T-cell (primary cell): ENCODE results near the gene DLG2. TPM values are rescaled to one million over a fixed set of nuclear protein-coding genes. Genes with fewer than 3 reads are reported as not detected.

Source experiments
- ATAC-seq, 4 experiments: fragments of 200-7000 bp in 3 of 4; fragments of 150-1000 bp in 1 of 4; cut with Tn5 transposase; replicated peaks in 1 of 4; 1 replicate in 3 of 4; 2 replicates in 1 of 4; pipeline ENCODE4 v1.10.0; 2021; ENCODE audit warnings: moderate library complexity in 3 of 4, mild to moderate bottlenecking in 2 of 4, moderate number of reproducible peaks in 1 of 4
- CTCF ChIA-PET, 2 donors: fragments of 300-600 bp; sonication (Branson Sonifier 250); formaldehyde crosslinking; loops; one replicate each; lab custom pipeline; 2022; ENCODE audit warnings: antibody characterized with exemption in 2 of 2; lab: Charles Lee
- POLR2A ChIA-PET, 2 donors: fragments of 300-600 bp; sonication (Branson Sonifier 250); formaldehyde crosslinking; loops; one replicate each; lab custom pipeline; 2022; ENCODE audit warnings: antibody characterized with exemption in 2 of 2; lab: Charles Lee
- DNase-seq, 35 experiments: peaks; one replicate each; pipeline versions ENCODE4 v3.0.0 to v3.0.0-alpha.2; 2013 to 2023
- H3K27ac ChIP-seq: one replicate; pipeline ENCODE4 v1.5.1; 2013; ENCODE audit warnings: low read length
- H3K27me3 ChIP-seq, 2 experiments: replicated peaks in 1 of 2; 1 replicate in 1 of 2; 2 replicates in 1 of 2; pipeline versions ENCODE4 v1.6.1 to v1.7.0; 2013; ENCODE audit warnings: low read length in 1 of 2, mixed read lengths in 1 of 2; ENCODE audit not compliant: control insufficient read depth in 2 of 2, insufficient read depth in 2 of 2; ENCODE audit errors: extremely low read depth in 1 of 2
- H3K36me3 ChIP-seq, 2 donors: 1 replicate in 1 of 2; 2 replicates in 1 of 2; pipeline versions ENCODE4 v1.6.1 to v1.7.0; 2013; ENCODE audit warnings: low read length in 1 of 2; ENCODE audit not compliant: control insufficient read depth in 2 of 2, insufficient read depth in 1 of 2; ENCODE audit errors: extremely low read depth in 1 of 2
- H3K4me1 ChIP-seq, 2 experiments: 1 replicate in 1 of 2; 2 replicates in 1 of 2; pipeline versions ENCODE4 v1.6.1 to v1.7.0; 2013; ENCODE audit warnings: low read length in 2 of 2, mixed read lengths in 1 of 2; ENCODE audit not compliant: insufficient read depth in 2 of 2, control insufficient read depth in 1 of 2; ENCODE audit errors: extremely low read depth in 1 of 2
- H3K4me3 ChIP-seq, 2 donors: 1 replicate in 1 of 2; 2 replicates in 1 of 2; pipeline versions ENCODE4 v1.5.1 to v1.7.0; 2013; ENCODE audit warnings: mild to moderate bottlenecking in 2 of 2, low read length in 1 of 2, moderate library complexity in 1 of 2; ENCODE audit not compliant: control insufficient read depth in 1 of 2; ENCODE audit errors: extremely low read depth in 1 of 2
- H3K9me3 ChIP-seq: 2 replicates; pipeline ENCODE4 v1.7.0; 2013
- H3K27ac Mint-ChIP-seq, 2 donors: one replicate each; pipeline ENCODE4 v1.8.0; 2020 to 2021; ENCODE audit warnings: mild to moderate bottlenecking in 2 of 2, mixed read lengths in 2 of 2
- H3K27me3 Mint-ChIP-seq, 2 donors: one replicate each; pipeline ENCODE4 v1.8.0; 2021 to 2022; ENCODE audit warnings: mixed read lengths in 2 of 2
- H3K36me3 Mint-ChIP-seq: one replicate; pipeline ENCODE4 v1.8.0; 2021; ENCODE audit warnings: mixed read lengths
- H3K4me1 Mint-ChIP-seq, 3 donors: one replicate each; pipeline ENCODE4 v1.8.0; 2020 to 2022; ENCODE audit warnings: mixed read lengths in 3 of 3, mild to moderate bottlenecking in 1 of 3
- H3K4me3 Mint-ChIP-seq, 3 donors: one replicate each; pipeline ENCODE4 v1.8.0; 2020 to 2022; ENCODE audit warnings: mild to moderate bottlenecking in 3 of 3, mixed read lengths in 3 of 3, moderate library complexity in 3 of 3
- H3K9me3 Mint-ChIP-seq, 3 donors: one replicate each; pipeline ENCODE4 v1.8.0; 2020 to 2022; ENCODE audit warnings: mixed read lengths in 3 of 3
- WGBS: methylation state at CpG from one replicate; pipeline ENCODE4 v1.1.5; 2013; ENCODE audit warnings: missing lambda C conversion rate; ENCODE audit not compliant: insufficient coverage; 5-methylcytosine and 5-hydroxymethylcytosine counted together
- total RNA-seq, 35 experiments: library from RNA in 6 of 35; stranded (reverse) in 6 of 35; fragments of 120-200 nt in 1 of 35; gene quantifications; one replicate each; pipeline versions ENCODE4 v1.2.1 to v1.2.4 and lab custom pipeline; 2013 to 2026

Gene DLG2
- total RNA-seq, 5 donors from 2014 or later (not counting 1 experiment from before 2014, with no cell fraction given), result 2.3 to 4.1 (median 2.9) TPM

DNA sequence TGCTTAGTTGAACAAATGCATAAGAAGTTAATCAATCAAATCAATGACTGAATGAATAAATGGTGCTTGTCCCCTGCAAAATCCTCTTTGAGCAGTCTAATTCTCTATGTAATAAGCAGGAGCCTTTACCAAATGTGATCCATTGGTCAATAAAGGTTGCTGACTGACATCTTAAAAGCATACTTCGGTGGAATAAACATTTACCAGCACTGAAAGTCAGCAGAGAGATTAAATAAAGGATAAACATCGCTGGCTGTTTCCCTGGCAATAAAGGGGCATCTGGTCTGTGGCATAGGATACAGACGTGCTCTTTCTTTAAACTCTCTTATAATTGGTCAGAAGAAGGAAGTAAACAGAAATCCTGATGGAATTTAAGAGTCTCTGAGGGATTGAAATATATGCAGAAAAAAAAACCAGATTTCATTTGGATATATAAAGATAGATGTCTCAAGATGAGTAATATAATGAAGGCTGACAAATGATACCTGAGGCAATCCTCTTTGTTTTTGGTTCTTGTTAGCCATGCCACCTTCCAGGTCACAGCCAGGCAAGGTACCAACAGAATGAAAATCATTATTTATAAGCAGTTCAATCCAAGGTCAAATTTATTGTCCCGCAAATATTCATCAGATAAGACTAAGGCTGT, 1762.6 kb downstream of the DLG2 start:
- no peaks in the 10 kb centered on the region for H3K36me3 Mint-ChIP-seq
- H3K4me1 Mint-ChIP-seq, result no peaks in the 10 kb centered on the region
- no peak overlapping the region for H3K4me3 Mint-ChIP-seq
- ChIA-PET CTCF (no interaction called here), POLR2A (no interaction called here)
- DNase-seq (no peak), ATAC-seq (no peak)
- H3K9me3 Mint-ChIP-seq, result peaks cover 4 to 9% (median 5%) of the 10 kb centered on the region in 3 donors
- 89% methylated on average over 1 of the region's 4 CpGs for WGBS
- Histone ChIP-seq H3K36me3 (no peaks in the 10 kb centered on the region), H3K27ac (no peak overlapping the region), H3K9me3 (no peaks in the 10 kb centered on the region), H3K4me1 (no peaks in the 10 kb centered on the region), H3K27me3 (no peaks in the 10 kb centered on the region), H3K4me3 (no peak overlapping the region)
- H3K27me3 Mint-ChIP-seq, result no peaks in the 10 kb centered on the region
- H3K27ac Mint-ChIP-seq, result no peak overlapping the region

DNA sequence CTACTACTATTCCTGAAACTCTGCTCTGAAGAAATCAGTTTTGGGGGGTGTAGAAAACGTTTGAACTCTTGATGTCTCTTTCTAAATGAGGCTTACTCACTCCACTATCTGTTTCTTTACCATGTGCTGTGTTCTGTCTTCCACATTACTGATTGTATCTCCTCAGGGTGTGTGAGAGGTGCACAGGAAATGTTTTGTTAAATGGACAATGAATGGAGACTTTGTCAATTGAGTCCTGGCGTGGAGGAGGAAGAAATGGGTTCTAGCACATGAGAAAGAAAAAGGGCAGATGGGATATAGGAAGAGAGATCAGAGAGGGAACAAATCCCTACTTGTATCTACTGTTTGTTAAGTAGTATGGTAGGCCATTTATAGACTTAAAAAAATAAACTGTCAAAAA, 1763.9 kb downstream of the DLG2 start:
- WGBS, result no CpG with 5 or more reads among the region's 2 CpGs
- DNase-seq, result no peak
- H3K9me3 Mint-ChIP-seq, result peaks cover 12 to 14% (median 12%) of the 10 kb centered on the region in 3 donors
- CTCF ChIA-PET, result no interaction called here
- no peaks in the 10 kb centered on the region for H3K27me3 Mint-ChIP-seq
- Histone ChIP-seq H3K4me3 (no peak overlapping the region), H3K27me3 (no peaks in the 10 kb centered on the region), H3K9me3 (no peaks in the 10 kb centered on the region), H3K27ac (no peak overlapping the region), H3K4me1 (no peaks in the 10 kb centered on the region), H3K36me3 (no peaks in the 10 kb centered on the region)
- H3K4me3 Mint-ChIP-seq, result no peak overlapping the region
- ATAC-seq, result no peak
- no peaks in the 10 kb centered on the region for H3K36me3 Mint-ChIP-seq
- POLR2A ChIA-PET, result no interaction called here
- H3K27ac Mint-ChIP-seq, result no peak overlapping the region
- H3K4me1 Mint-ChIP-seq, result no peaks in the 10 kb centered on the region

DNA sequence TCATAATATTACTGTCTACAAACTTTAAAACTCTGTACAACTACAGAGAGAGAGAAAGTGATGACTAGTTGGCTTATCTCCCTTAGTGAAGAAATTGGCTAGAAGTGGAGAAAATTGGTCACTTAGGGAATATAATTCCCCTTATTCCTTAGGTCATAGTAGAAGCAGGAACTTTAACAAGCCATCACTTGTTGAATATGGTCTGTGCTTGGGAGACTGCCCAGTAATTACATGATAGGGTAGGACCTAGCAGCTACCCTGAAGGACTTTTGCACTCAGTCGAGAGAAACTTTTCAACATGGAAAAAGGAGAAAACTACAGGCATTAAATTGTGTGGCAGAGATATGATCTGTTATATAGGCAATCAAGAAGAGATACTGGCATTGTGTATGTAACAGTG, 1764.5 kb downstream of the DLG2 start:
- H3K4me1 ChIP-seq, result no peaks in the 10 kb centered on the region
- Mint-ChIP-seq H3K4me3 (no peak overlapping the region), H3K9me3 (peaks cover 12 to 18% (median 14%) of the 10 kb centered on the region in 3 donors), H3K36me3 (no peaks in the 10 kb centered on the region), H3K27ac (no peak overlapping the region), H3K27me3 (no peaks in the 10 kb centered on the region), H3K4me1 (no peaks in the 10 kb centered on the region)
- H3K36me3 ChIP-seq, result no peaks in the 10 kb centered on the region
- WGBS, result 45% methylated on average over 1 of the region's 1 CpG
- no peaks in the 10 kb centered on the region for H3K9me3 ChIP-seq
- ChIA-PET CTCF (no interaction called here), POLR2A (no interaction called here)
- no peak for ATAC-seq
- H3K27me3 ChIP-seq, result no peaks in the 10 kb centered on the region
- no peak overlapping the region for H3K27ac ChIP-seq
- no peak for DNase-seq
- no peak overlapping the region for H3K4me3 ChIP-seq

DNA sequence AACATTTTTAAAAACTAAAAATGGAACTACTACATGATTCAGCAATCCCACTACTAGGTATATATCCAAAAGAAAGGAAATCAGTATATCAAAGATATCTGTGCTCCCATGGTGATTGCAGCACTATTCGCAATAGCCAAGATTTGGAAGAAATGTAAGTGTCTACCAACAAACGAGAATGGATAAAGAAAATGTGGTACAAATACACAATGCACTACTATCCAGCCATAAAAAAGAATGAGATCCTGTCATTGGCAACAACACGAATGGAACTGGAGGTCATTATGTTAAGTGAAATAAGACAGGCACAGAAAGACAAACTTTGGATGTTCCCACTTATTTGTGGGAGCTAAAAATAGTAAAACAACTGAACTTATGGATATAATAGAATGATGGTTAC, 1765.1 kb downstream of the DLG2 start:
- Histone ChIP-seq H3K4me1 (no peaks in the 10 kb centered on the region), H3K27ac (no peak overlapping the region), H3K27me3 (no peaks in the 10 kb centered on the region), H3K36me3 (no peaks in the 10 kb centered on the region), H3K9me3 (no peaks in the 10 kb centered on the region), H3K4me3 (no peak overlapping the region)
- Mint-ChIP-seq H3K9me3 (peaks cover 15 to 22% (median 16%) of the 10 kb centered on the region in 3 donors), H3K36me3 (no peaks in the 10 kb centered on the region), H3K27ac (no peak overlapping the region), H3K4me3 (no peak overlapping the region), H3K27me3 (no peaks in the 10 kb centered on the region), H3K4me1 (no peaks in the 10 kb centered on the region)
- POLR2A ChIA-PET, result no interaction called here
- no peak for ATAC-seq
- CTCF ChIA-PET, result no interaction called here
- DNase-seq, result no peak
- no CpG with 5 or more reads among the region's 3 CpGs for WGBS

DNA sequence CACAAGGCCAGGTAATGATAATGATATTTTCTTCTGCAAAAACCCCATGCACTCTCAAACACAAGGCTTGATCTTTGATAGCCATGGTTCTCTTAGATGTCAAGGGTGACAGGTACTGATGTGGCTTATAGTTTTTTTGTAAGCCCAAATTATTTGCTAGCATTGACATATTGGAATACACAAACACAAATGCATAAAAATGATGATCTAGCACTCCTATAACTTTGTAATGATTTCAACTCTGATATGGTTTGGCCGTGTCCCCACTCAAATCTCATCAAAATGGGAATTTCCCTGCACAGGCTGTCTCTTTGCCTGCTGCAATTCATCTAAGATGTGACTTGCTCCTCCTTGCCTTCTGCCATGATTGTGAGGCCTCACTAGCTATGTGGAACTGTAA, 1768.5 kb downstream of the DLG2 start:
- Histone ChIP-seq H3K27ac (no peak overlapping the region), H3K27me3 (no peaks in the 10 kb centered on the region), H3K9me3 (no peaks in the 10 kb centered on the region), H3K4me1 (no peaks in the 10 kb centered on the region), H3K36me3 (no peaks in the 10 kb centered on the region), H3K4me3 (no peak overlapping the region)
- Mint-ChIP-seq H3K4me3 (no peak overlapping the region), H3K9me3 (peaks cover 19 to 22% (median 19%) of the 10 kb centered on the region in 3 donors), H3K36me3 (no peaks in the 10 kb centered on the region), H3K27me3 (no peaks in the 10 kb centered on the region), H3K4me1 (no peaks in the 10 kb centered on the region), H3K27ac (no peak overlapping the region)
- WGBS, result 40% methylated on average over 1 of the region's 1 CpG
- ATAC-seq, result no peak
- no peak for DNase-seq
- CTCF ChIA-PET, result no interaction called here
- POLR2A ChIA-PET, result no interaction called here

DNA sequence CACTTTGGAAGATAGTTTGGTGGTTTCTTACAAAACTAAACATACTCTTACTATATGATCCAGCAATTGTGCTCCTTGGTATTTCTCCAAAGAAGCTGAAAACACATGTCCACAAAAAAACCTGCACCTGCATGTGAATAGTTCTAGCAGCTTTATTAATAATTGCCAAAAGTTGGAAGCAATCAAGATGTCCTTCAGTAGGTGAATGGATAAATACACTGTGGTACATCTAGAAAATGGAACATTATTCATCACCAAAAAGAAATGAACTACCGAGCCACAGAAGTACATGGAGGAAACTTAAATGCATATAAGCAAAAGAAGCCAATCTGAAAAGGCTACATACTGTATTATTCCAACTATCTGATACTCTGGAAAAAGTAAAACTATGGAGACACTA, 1771.9 kb downstream of the DLG2 start:
- no peak for DNase-seq
- no peaks in the 10 kb centered on the region for H3K36me3 ChIP-seq
- H3K27me3 ChIP-seq, result no peaks in the 10 kb centered on the region
- H3K36me3 Mint-ChIP-seq, result no peaks in the 10 kb centered on the region
- H3K27ac ChIP-seq, result no peak overlapping the region
- ChIA-PET POLR2A (no interaction called here), CTCF (no interaction called here)
- ATAC-seq, result no peak
- H3K4me3 Mint-ChIP-seq, result no peak overlapping the region
- peaks cover 10 to 19% (median 14%) of the 10 kb centered on the region in 3 donors for H3K9me3 Mint-ChIP-seq
- H3K27ac Mint-ChIP-seq, result no peak overlapping the region
- H3K4me1 ChIP-seq, result no peaks in the 10 kb centered on the region
- H3K4me3 ChIP-seq, result no peak overlapping the region
- no CpG with 5 or more reads among the region's 1 CpG for WGBS
- no peaks in the 10 kb centered on the region for H3K4me1 Mint-ChIP-seq
- H3K27me3 Mint-ChIP-seq, result no peaks in the 10 kb centered on the region
- no peaks in the 10 kb centered on the region for H3K9me3 ChIP-seq
